Amygdala (tissue), 56 donors: ENCODE data around the gene PCDH15.
A peak's percentile ranks its signal among the peaks of the same experiment; 100 is the strongest.

Experiments used
- DNase-seq, 56 donors: peaks; one replicate each; lab custom pipeline; 2025; lab: John Stamatoyannopoulos, UW

The PCDH15 gene

GRCh38 chr10:54139819-54140428 lies 661.1 kb downstream of the PCDH15 start:
- no peak for DNase-seq

- DNase-seq = no peak
Observed at GRCh38 chr10:54137396-54137795, 663.6 kb downstream of the PCDH15 start.

- DNase-seq = no peak
Observed at GRCh38 chr10:54133203-54133602, 667.8 kb downstream of the PCDH15 start.

- DNase-seq = no peak
Observed at GRCh38 chr10:54131833-54132232, 669.2 kb downstream of the PCDH15 start.

- no peak for DNase-seq
Observed at GRCh38 chr10:54130394-54130793, 670.6 kb downstream of the PCDH15 start.

- DNase-seq = no peak
Observed at GRCh38 chr10:54125098-54125747, 675.8 kb downstream of the PCDH15 start.

GRCh38 chr10:54124209-54124885 lies 676.7 kb downstream of the PCDH15 start:
- peak in 1 of 56 donors; percentile 29 for DNase-seq

- DNase-seq = no peak
Observed at GRCh38 chr10:54120806-54121205, 680.2 kb downstream of the PCDH15 start.

- no peak for DNase-seq
Observed at GRCh38 chr10:54108961-54109360, 692.1 kb downstream of the PCDH15 start.

GRCh38 chr10:54096892-54097291 lies 704.1 kb downstream of the PCDH15 start:
- no peak for DNase-seq

- no peak for DNase-seq
Observed at GRCh38 chr10:54094321-54094720, 706.7 kb downstream of the PCDH15 start.

GRCh38 chr10:54091237-54091636 lies 709.8 kb downstream of the PCDH15 start:
- no peak for DNase-seq

GRCh38 chr10:54081950-54082349 lies 719.1 kb downstream of the PCDH15 start:
- no peak for DNase-seq

GRCh38 chr10:54067361-54067760 lies 733.7 kb downstream of the PCDH15 start:
- no peak for DNase-seq

- DNase-seq = no peak
Observed at GRCh38 chr10:54066646-54067045, 734.4 kb downstream of the PCDH15 start.

- no peak for DNase-seq
Observed at GRCh38 chr10:54065106-54065505, 735.9 kb downstream of the PCDH15 start.

GRCh38 chr10:54064215-54064614 lies 736.8 kb downstream of the PCDH15 start:
- no peak for DNase-seq

- no peak for DNase-seq
Observed at GRCh38 chr10:54063514-54063913, 737.5 kb downstream of the PCDH15 start.

GRCh38 chr10:54060572-54060971 lies 740.5 kb downstream of the PCDH15 start:
- no peak for DNase-seq

GRCh38 chr10:54057357-54057756 lies 743.7 kb downstream of the PCDH15 start:
- DNase-seq = no peak

- no peak for DNase-seq
Observed at GRCh38 chr10:54026340-54026739, 774.7 kb downstream of the PCDH15 start.

- DNase-seq = no peak
Observed at GRCh38 chr10:54011117-54011516, 789.9 kb downstream of the PCDH15 start.
